Tibial artery (tissue), 4 donors: Measurements from ENCODE around the gene BMP3.

Experiments used
- DNase-seq, 2 donors: peaks; one replicate each; pipeline ENCODE4 v3.0.0-alpha.2; 2019
- H3K27ac ChIP-seq, 2 donors: fragments of 200-600 bp; sonication (generic) in 1 of 2; 1 replicate in 1 of 2; 2 replicates in 1 of 2; pipeline ENCODE4 v1.5.1; 2018 to 2019; ENCODE audit warnings: mild to moderate bottlenecking in 1 of 2
- H3K27me3 ChIP-seq, 2 donors: fragments of 200-600 bp; sonication (generic) in 1 of 2; one replicate each; pipeline versions ENCODE4 v1.5.1 to v1.6.0; 2016 to 2019
- H3K36me3 ChIP-seq, 3 donors: fragments of 200-600 bp; sonication (generic) in 2 of 3; one replicate each; pipeline ENCODE4 v1.5.1; 2016 to 2019; ENCODE audit warnings: mild to moderate bottlenecking in 2 of 3
- H3K4me1 ChIP-seq, 4 donors: fragments of 200-600 bp; sonication (generic) in 2 of 4; 1 replicate in 3 of 4; 2 replicates in 1 of 4; pipeline ENCODE4 v1.5.1; 2016 to 2019
- H3K4me3 ChIP-seq, 2 donors: fragments of 200-600 bp; sonication (generic) in 1 of 2; 1 replicate in 1 of 2; 2 replicates in 1 of 2; pipeline ENCODE4 v1.5.1; 2018 to 2019; ENCODE audit warnings: mild to moderate bottlenecking in 2 of 2
- H3K9me3 ChIP-seq, 3 donors: fragments of 200-600 bp; sonication (generic) in 1 of 3; one replicate each; pipeline ENCODE4 v1.5.1; 2016 to 2019
- CTCF ChIP-seq, 2 experiments: fragments of 200-600 bp in 1 of 2; fragments of 450-650 bp in 1 of 2; IDR thresholded peaks; one replicate each; pipeline ENCODE4 v1.5.1; 2017 to 2019; ENCODE audit warnings: antibody characterized with exemption in 2 of 2, mild to moderate bottlenecking in 1 of 2, moderate library complexity in 1 of 2
- intact Hi-C: fragments of 100-400 bp; cut with DNase I; formaldehyde crosslinking; loops from one replicate; pipeline ENCODE4 v1.15.0; 2023; ENCODE audit warnings: low total_unique reads

BMP3 gene

GRCh38 chr4:81102107-81102506 lies 71.6 kb downstream of the BMP3 start:
- H3K36me3 ChIP-seq: no peaks in the 10 kb centered on the region
- H3K4me1 ChIP-seq: no peaks in the 10 kb centered on the region
- H3K9me3 ChIP-seq: no peaks in the 10 kb centered on the region
- TF ChIP-seq CTCF (IDR thresholded peaks at IDR 0.05): no peak
- H3K4me3 ChIP-seq: no peak overlapping the region
- no peaks in the 10 kb centered on the region for H3K27me3 ChIP-seq
- H3K27ac ChIP-seq: no peak overlapping the region
- intact Hi-C loops: no loop called here
- DNase-seq: no peak

- no peak overlapping the region for H3K27ac ChIP-seq
- no peak for TF ChIP-seq CTCF (IDR thresholded peaks at IDR 0.05)
- intact Hi-C loops: no loop called here
- H3K4me3 ChIP-seq: no peak overlapping the region
- no peaks in the 10 kb centered on the region for H3K27me3 ChIP-seq
- no peaks in the 10 kb centered on the region for H3K9me3 ChIP-seq
- no peak for DNase-seq
- no peaks in the 10 kb centered on the region for H3K4me1 ChIP-seq
- no peaks in the 10 kb centered on the region for H3K36me3 ChIP-seq
Measured at GRCh38 chr4:81106150-81106549, 75.6 kb downstream of the BMP3 start.
